T follicular helper cell (primary cell): ENCODE measurements around the gene CLK4.
A peak's percentile ranks its signal among the peaks of the same experiment; 100 is the strongest.

ENCODE experiments used
- DNase-seq: peaks from one replicate; pipeline ENCODE4 v3.0.0-alpha.2; 2020; ENCODE audit warnings: low read depth
- total RNA-seq, 2 experiments: gene quantifications; one replicate each; lab custom pipeline; 2026; lab: John Stamatoyannopoulos, UW

CLK4 gene
- 36.6 to 99.1 reads per million in 2 experiments for total RNA-seq

DNA sequence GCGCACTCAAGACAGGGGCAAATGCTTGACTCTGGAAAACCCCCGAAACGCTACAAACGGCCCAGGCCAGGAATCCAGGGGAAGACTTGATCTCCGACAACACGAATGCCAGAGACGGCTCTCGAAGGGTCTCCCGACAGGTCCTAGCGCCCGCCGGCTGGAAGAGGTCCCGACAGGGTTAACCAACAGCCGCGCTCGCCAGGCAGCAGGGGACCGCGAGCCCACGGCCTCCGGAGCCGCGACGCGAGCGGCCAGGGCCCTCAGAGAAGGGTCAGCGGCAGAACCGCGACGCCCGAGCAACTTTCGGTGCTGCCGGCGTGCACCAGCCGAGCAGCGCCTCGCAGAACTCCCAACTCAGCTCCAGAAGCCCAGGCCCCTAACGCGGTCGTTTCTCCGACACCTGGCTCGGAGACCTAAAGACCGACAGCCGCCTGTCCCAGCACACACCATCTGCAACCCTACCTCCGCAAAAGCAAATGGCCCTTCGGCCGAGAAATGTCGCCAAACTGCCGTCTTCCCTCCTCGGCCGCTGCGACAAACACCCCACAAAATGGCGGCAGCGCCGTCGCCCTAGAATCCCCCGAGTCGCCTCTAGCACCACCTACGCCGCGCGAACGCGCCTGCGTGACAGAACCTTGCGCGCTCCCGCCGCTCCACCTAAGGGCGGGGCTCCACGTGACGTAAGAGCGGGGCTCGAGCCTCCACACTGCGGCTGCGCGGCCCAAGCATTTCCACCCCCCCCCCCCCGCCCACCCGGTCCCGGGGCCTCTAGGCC is at the start of gene CLK4:
TSS of gene CLK4 (minus strand) at position 567 of the 775 bp plus-strand sequence. CDS start 3,634 bp downstream, outside the sequence.
- DNase-seq = peak; percentile 94

DNA sequence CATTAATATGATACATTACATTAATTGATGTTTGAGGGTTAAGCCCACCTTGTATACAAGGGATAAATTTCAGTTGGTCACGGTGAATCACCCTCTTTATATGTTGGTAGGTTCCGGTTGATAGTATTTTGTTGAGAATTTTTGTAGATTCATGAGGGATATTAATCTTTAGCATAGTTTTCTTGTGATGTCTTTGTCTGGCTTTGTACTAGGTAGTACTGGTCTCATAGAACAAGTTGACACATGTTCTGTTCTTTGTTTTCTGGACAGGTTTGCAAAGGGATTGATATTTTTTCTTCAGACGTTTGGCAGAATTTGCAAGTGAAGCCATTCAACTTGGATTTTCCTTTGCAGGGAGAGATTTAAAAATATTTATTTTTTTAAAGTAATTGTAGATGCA is 49.1 kb upstream of the CLK4 start:
- DNase-seq = no peak

- DNase-seq = no peak
These were observed 47.5 kb upstream of the CLK4 start for GRCh38 chr5:178674334-178674733.

DNA sequence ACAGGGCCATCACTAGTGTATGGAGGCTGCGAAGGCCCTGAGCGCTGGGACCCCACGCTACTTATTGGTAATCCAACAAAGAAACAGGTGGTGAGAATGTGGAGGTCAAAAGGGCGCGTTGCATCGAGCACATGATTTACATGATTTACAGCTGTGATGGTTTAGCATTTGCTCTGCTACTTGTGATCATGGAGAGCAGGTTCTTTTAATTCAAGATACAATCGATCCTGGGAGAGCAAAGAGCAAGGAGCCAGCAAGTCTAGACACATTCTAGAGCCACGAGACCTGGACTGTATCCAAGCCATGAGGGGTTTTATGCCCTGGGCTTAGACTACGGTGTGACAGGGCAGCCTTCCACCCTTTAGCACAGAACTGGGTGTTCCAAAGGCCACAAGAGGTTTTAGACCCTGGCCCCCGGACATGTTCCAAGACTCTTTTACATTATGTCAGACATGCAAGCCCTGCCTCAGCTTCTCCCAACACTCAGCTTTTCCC is 47.0 kb upstream of the CLK4 start:
- no peak for DNase-seq

DNA sequence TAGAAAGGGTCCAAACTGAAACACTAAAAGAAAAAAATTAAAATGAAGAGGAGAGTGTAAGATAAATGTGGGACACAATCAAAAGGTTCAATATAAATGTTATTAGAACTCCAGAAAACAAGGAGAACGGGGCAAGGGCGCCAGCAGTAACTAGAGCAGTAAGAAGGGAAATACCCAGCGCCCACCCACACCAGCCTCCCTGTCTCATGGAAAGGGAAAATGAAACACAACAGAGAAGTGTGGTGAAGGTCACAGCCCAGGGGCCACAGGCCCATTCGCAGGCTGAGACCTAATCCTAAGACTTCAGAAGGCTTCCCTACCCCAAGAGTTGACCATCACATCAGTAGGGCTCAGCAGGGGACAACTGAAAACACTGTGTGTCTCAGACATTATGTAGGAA is 45.8 kb upstream of the CLK4 start:
- no peak for DNase-seq

- DNase-seq = no peak
These were observed 44.8 kb upstream of the CLK4 start for GRCh38 chr5:178671602-178672144.

GRCh38 chr5:178670351-178670885 is 43.6 kb upstream of the CLK4 start:
- DNase-seq = no peak

DNA sequence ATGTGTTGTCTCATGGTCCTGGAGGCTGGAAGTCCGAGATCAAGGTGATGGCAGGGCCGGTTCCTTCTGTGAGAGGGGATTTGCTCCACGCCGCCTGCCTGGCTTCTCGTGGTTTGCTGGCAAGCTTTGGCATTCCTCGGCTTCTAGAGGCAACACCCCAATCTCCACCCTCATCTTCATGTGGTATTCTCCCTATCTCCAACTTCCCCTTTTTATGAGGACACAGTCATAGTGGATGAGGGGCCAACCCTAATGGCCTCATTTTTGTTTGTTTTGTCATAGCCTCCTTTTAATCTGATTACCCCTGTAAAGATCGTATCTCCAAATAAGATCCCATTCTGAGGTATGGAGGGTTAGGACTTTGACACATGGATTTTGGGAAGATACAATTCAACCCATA is 41.7 kb upstream of the CLK4 start:
- no peak for DNase-seq

- DNase-seq = no peak
These were observed 40.8 kb upstream of the CLK4 start for GRCh38 chr5:178667688-178668087.

DNA sequence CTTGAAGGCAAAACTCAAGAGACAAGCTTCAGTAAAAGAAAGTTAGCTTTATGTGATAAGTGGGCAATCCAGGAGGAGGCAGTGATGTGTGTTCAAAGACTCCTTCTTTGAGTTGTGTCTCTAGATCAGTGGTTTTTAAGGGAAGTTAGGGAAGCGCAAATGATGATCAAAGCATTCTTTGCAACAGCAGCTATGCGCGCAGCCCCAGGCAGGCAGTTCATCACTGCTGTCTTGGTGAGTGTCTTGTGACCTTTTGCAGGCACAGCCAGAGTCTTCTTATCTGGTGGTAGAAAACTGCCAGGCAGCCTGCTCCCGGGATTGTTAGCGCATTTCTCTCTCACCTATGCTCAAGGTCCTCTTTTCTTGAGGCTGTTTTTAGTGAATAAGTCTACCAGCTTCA is 40.3 kb upstream of the CLK4 start:
- no peak for DNase-seq

- DNase-seq = no peak
These were observed 37.3 kb upstream of the CLK4 start for GRCh38 chr5:178664141-178664540.

GRCh38 chr5:178662541-178662860 is 35.7 kb upstream of the CLK4 start:
- DNase-seq = no peak

DNA sequence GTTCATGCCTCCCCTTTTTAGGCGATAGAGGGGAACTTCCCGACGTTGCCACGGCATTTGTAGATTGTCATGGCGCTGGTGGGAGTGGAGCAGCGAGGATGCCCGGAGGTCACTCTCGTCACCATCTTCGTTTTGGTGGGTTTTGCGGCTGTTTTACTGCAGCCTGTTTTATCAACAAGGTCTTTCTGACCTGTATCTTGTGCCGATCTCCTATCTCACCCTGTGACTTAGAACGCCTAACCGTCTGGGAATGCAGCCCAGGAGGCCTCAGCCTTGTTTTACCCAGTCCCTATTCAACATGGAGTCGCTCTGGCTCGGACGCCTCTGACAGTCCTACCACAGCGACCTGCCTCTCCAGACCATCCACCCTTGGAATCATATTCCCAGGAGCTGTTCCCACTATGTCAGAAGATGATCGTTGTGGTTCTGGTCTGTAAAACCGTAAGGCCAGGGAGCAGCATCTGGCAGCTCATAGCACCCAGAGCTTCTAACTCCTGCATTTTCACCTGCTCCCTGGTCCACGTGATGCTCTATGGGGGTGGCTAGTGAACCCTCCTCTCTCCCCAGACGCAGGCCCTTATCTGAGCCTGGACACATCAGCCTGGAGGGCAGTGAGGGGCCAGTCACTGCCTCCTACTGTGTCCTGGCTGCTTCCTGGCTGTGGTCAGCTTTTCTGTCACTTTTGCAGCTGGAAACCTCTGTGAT is 35.1 kb upstream of the CLK4 start:
- no peak for DNase-seq

DNA sequence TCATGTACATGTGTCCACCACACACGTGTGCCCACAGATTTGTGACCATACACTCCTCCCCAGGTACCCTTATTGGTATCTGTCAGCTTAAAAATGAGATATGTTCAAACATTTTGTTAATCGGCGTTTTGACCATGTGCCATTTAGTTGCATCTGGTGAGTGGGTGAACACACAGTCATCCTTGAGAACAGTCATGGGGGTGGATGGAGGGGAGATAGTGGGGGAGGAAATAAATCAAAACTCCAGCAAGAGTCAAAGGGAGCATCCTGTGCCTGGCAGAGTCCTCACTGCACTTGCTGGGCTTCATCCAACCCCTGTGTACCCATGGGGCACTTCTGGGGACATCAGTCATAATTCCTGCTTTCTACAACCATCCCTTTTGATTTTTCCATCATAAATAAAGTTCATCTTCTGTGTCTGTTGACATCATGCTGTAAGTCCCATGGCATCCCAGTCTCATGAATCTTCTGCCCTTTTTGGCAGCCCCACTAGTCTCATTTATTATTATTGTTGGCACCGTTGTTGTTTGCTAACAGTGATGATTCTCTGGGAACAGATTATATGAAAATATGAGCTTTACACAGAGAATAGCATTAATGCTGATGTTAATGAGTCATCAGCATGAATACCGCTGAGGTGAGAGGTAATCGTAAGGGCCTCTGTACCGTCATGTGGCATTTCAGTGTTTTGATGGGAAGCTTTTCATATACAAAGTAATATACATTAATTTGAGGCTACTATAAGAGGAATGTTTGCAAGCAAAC is 24.4 kb upstream of the CLK4 start:
- DNase-seq = no peak

GRCh38 chr5:178650214-178650613 is 23.4 kb upstream of the CLK4 start:
- DNase-seq = no peak

- no peak for DNase-seq
These were observed 22.7 kb upstream of the CLK4 start for GRCh38 chr5:178649580-178649979.

DNA sequence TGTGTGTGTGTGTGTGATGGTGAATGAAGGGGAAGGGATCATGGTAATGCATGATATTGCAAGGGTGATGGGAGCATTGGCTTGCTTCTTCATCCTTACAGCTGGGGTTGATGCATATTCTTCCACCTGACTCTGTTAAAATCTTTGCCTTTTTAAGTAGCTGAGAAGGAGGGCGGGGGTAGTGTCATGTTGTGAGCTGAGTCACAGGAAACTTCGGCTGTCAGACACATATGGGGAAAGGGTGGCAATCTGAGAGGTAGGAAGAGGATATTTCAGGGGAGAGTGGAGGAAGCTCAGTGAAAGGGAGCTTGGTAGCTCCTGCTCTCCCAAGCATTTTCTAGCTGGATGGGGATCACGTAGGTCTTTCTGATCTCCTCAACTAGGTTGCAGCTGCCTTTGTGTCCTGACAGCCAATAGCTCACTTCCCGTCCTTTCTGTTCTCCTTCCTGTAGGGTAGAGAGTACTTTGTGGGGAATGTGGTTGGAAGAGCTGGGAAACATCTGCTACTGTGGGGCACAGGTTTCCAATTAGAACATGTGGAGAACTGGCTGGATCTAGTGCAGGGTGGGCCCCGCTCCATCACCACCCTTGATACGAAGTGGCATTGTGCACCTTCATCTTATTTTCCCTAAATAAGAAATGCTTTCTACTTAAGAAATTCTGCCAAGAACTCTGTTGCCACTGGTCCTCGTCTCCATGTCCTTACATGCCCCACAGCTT is 18.1 kb upstream of the CLK4 start:
- DNase-seq = no peak

- no peak for DNase-seq
These were observed 15.6 kb upstream of the CLK4 start for GRCh38 chr5:178642351-178642909.

DNA sequence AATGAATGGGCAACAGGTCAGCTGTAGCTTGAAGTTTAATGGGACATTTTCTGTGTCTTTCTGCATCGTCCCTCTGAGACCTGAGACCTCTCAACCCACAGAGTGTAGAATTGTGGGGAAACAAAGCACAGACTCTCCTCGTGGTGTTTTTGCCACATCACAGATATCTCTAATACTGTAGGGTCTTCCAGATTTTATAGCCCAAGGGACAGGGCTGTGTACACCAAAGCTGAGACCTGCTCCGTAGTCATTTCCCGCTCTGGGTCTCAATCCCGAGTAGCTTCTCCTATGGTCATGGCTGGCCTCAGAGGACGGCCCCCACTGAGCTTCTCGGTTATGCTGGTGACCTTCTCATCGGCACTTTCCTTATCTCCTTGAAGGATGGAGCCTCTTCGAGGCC is 14.9 kb upstream of the CLK4 start:
- DNase-seq = no peak

DNA sequence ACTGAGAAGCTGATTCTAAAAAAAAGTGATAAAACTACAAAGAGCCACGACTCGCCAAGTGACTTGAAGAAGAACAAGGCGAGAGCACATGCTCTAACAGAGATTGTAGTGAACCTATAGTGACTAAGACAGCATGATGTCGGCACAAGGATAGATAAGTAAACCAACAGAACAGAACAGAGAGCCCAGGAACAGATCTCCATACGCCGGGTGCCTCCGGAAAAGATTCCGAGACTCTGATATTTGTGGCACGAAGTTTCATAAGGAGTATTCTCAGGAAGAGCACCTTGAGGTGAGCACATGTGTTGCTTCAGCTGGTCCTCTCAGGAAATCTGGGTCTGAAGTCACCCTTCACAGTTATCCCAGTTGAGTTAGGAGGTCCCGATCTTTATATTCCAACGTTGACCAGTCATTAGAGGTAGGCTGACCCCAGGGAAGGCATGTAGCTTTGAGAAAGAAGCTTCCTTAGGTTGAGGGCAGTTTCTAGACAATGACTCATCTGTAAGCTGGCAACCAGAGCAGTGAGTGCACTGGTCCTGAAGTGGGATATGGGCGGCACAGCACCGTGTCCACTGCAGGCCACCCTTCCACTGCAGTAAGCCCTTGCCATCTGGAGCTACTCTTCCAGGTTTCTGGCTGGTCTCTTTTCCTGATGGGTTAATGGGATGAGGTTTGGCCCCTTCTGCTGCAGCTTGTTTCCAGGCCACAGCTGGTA is 13.6 kb upstream of the CLK4 start:
- no peak for DNase-seq
